Right lung (tissue), 5 donors: ENCODE data around the gene CYGB. TPM values are rescaled to one million over a fixed set of nuclear protein-coding genes. Genes with fewer than 3 reads are reported as not detected.

Experiments used
- DNase-seq, 2 donors: peaks; one replicate each; pipeline ENCODE4 v3.0.0-alpha.2; 2013
- polyA plus RNA-seq, 5 donors: library from polyadenylated mRNA; unstranded; fragments of 120-200 nt; gene quantifications; one replicate each; pipeline versions ENCODE4 v1.2.1 to v1.2.3, GENCODE V29; 2013; ENCODE audit warnings: inconsistent platforms in 1 of 5, low replicate concordance in 1 of 5; ENCODE audit not compliant: insufficient read length in 5 of 5, insufficient read depth in 1 of 5

Gene CYGB
- polyA plus RNA-seq, 5 donors: 16.5 to 43.8 (median 30.4) TPM

DNA sequence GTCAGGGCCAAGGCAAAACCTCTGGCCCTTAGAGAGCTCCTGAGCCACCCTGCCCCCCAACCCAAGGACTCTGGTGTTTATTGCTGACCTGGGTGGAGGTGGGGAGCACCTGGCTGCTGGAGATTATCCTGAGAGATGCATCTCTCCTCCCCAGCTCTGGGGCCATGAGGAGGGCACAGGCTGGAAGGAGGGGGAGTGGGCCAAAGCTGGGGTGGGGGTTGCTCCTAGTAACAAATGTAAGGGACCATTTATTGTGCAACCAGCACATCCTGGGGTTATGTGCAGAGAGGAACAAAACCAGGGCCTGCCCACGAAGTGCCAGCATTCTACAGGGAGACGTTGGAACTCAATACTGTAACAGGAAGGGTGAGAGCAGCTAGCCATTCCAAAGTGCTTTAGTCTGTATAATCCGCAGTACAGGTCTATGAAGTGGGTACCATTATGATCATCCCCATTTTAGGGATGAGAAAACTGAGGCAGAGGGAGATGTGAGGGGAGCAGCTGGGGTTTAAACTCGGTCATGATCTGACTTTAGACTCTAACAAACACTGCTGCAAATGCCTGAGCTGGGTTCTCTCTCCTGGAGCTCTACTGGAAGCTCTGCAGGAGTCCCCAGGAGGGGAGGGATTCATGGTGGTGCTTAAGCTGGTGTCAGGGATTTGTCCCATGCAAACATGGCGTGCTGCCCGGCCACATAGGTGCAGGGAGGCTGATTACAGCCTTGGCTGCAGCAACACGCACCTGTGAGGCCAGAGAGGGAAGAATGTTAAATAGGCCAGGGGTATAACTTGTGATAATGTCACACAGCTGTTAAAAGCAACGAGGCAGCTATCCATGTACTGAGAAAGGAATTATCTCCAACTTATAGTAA lies 34.9 kb downstream of the CYGB start:
- DNase-seq: no peak

- DNase-seq: no peak
These were observed 35.6 kb downstream of the CYGB start for GRCh38 chr17:76501827-76502307.

GRCh38 chr17:76501018-76501826 lies 36.3 kb downstream of the CYGB start, which contains the start of gene RHBDF2:
Gene RHBDF2, minus strand, starts transcription at chr17:76501423. Its CDS starts 19,899 bp downstream, at chr17:76481524.
- DNase-seq: peak; percentile 70 to 75

DNA sequence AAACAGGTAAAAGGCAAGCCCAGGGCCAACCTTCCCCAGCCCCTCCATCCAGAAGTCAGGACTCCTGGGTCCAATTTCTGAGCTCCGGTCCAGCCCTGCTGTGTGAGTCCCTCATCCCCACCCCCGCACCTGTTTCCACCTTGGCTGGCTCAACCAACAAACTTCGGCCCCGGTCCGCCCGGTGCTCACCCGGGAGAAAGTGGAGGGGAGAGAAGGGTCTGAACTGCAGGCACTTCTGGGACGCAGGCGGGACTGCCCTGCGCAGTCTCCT lies 36.8 kb downstream of the CYGB start:
- DNase-seq: no peak

GRCh38 chr17:76500074-76500746 lies 37.3 kb downstream of the CYGB start:
- DNase-seq: no peak

GRCh38 chr17:76499267-76499667 lies 38.2 kb downstream of the CYGB start:
- DNase-seq: no peak

DNA sequence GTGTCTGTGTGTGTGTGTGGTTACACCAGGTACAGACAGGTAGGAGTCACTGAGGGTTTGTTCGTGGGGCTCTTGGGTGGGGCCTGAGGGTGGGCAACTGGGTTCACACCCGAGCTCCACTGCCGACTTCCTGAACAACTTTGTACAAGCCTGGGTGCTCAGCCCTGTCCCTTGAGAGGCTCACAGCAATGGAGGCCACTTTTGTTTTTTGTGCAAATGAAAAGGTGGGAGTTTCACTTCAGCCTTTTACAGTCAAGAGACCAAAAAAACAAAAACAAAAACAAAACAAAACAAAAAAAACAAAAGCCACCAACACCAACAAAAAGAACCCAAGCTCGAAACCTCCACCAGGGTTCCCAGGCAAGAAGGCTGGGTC lies 38.6 kb downstream of the CYGB start:
- DNase-seq: no peak

GRCh38 chr17:76497979-76498875 lies 39.3 kb downstream of the CYGB start:
- no peak for DNase-seq

DNA sequence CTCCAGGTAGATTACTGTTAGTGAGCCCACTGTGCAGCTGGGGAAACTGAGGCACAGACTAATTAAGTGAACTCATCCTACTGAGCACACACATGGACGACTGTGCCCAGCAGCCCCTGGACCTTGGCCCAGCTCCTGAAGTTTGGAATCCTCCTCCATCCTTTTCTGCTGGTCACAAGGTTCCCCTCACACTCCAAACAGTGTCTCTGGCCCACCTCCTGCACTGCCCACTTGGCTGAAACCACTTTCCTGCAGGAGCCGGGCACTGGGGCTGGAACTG lies 39.9 kb downstream of the CYGB start:
- no peak for DNase-seq

DNA sequence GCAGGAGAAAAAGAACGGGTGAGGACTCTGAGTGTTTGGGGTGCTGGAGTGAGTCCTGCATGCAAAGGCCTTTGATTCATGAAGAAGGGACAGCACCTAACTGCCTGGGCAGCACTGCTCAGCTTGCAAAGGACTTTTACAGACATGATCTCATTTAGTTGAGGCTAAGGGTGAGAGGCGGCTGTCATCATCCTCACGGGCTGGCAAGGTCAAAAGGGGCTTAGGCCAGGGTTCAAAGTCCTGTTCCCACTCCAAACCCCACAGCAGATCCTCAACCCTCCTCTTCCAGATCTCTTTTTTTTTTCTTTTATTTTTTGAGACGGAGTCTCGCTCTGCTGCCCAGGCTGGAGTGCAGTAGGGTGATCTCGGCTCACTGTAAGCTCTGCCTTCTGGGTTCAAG lies 41.0 kb downstream of the CYGB start:
- no peak for DNase-seq

GRCh38 chr17:76495663-76496400 lies 41.7 kb downstream of the CYGB start:
- DNase-seq: no peak

DNA sequence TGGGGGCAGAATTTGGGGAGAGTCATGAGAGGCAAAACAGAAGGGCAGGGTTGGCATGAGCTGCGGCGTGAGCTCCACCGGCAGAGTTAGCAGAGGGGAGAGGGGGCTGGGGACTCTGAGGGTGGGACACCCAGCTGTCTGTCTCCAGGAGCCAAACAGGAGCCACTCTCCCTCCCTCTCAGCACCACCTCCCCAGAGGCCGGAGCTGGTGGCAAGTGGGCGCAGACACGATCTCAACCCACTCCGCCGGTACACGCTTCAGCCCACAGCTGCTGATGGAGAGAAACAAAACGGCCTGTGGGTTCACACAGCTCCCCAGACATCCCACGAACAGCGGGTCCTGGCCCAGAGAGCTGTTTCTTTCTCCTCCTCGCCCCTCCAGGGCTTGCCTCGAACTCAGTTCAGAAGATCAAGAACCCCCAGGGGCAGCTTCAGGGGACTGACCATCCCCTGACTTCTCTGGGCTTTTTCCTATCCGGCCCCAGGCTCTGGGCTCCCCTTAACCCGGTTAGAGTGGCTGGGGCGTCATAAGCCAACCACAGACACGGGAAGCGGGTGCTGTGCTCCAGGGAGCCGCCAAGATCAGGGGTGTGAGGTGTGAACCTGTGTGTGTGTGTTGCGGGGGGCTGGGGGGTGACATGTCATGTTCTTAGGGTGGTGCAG lies 43.9 kb downstream of the CYGB start:
- no peak for DNase-seq

GRCh38 chr17:76492989-76493501 lies 44.5 kb downstream of the CYGB start:
- no peak for DNase-seq

DNA sequence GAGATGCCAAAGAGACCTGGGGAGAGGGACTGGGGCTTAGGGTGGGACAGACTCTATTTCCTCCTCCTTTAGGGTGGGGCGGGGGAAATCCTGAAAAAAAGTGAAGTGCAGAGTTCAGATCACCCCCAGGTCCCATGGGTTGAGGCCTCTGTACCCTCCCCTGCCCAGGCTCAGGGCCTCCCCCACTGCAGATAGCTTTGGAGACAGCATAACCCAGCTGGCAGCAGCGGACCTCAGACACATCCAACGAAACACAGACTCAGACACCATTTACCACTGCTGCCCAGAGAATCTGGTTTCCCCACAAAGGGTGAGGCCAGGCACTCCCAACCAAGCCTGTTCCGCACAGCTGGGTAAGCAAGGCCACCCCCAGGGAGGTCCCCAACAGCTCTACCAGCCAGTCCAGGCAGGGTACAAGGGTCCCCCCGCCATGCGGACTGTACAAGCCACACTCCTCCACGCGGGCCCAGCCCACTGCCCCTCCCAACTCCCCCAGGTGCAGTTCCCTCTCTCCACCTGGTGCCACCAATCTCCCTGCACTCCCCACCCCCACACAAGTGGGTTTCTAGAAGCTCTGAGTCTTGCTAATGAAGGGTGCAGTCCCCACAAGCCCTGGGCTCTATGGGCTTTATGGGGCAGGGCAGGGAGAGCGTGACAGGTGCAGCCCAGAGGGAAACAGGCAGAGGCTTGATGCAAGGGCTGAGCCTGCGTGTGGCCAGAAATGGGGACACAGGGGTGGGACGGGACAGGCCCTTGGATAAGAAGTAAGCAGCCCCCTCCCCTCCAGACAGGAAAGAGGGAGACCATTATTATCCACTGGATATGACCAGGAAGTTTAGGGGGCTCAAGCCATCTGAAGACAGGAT lies 45.2 kb downstream of the CYGB start:
- DNase-seq: no peak

DNA sequence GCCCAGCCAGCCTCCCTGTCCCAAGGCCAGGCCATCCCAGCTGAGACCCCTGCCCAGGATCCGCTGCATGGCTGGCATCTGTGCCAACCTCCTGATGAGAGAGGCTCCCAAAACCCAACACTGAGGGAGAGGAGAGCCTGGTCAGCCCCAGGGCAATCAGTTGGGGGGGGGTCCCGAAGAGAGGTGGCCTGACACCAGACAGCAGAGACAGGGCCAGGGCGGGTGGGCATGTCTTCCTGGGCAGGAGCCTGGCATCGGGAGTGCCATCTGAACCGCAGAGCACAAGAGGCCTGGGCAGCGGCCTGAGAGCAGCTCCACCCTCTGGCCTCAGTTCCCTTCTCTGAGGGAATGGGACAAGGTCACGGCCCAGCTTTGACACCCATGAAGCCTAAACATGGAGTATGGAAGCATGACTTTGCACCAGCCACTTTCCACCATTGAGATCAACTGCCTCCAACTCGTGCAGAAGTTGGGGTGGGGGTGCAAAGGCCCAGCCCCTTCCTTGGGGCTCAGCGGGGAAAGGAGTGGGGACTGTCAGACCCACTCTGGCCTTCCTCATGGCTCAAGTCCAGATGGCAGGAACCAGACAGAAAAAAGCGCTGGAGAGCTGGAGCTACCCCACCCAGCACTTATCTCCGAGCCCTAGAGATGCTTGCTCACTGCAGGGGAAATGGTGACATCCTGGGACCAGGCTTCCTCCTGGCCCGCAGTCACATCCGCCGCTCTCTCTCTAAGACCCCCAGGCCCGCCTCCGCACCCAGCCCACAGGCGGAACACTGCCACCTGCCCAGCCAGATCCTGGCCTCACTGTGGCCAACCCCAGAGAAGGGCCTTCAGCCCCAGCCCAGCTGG lies 46.0 kb downstream of the CYGB start:
- no peak for DNase-seq

DNA sequence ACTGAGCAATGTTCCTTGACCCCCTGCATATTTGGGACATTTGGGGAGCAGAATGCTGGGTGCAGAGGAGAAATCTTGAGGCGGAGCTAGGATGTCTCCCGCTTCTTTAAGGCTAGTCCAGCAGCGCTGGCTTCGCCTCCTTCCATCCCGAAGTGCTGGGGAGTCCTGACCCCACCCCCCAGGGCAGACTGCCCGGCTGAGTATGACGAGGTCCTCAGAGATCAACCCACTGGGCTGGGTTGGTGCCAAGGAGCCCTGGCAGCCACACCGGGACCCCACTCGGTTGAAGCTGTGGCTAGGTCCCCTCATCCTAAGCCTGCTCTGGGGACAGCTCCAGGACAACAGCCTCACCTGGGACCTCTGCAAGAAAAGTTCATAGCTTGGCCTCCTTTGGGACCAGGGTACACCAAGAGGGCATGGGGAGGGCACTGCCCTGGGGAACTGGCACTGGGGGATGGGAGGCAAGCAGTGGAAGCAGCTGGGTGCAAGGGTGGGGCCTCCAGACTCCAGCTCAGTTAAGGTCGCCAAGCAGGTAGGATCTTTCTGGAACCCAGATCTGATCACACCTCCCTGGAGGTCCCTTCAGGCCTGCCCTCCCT lies 47.3 kb downstream of the CYGB start:
- DNase-seq: no peak

DNA sequence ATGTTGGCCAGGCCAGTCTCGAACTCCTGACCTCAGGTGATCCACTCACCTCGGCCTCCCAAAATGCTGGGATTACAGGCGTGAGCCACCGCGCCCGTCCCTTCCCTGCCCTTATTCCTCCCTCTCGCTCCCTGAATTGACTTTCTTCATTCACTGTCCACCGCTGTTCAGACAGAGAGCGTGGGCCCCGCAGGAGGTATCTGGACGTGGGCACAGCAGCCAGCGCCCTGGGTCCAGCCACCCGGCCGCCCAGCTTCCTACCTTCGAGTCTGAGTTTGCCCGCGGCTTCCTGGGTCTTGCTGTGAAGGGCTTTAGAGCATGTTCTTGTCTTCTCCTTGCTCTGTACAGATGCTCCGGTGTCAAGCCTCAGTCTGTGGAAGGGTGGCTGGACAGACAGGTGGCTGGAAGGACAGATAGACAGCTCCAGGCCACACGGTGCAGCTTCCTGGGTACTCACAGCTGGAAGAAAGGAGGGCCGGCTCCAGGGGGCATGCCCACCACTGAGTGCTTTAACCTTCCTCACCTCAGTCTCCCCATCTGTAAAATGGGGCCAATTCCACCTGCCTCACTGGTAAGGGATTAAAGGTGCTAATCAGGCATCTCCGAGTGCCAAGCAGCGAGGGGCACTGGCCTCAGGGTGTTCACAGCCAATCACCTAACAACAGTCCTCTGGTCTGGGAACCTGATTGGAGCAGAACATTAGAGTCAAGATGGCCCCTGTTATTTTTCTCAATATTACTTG lies 49.9 kb downstream of the CYGB start:
- DNase-seq: no peak
